HG02938 (cell line): Measurements from ENCODE around the gene PRDX3.
A peak's percentile ranks its signal among the peaks of the same experiment; 100 is the strongest.
"Not testable (repeated sequence)": the region's sequence is repeated elsewhere in the genome, so short reads cannot be mapped to it uniquely, and the experiment has no call there.

ENCODE experiments used
- ATAC-seq: cut with Tn5 transposase; IDR thresholded peaks from one replicate; pipeline ENCODE4 v1.9.1; 2021; ENCODE audit warnings: mild to moderate bottlenecking, moderate library complexity; ENCODE audit not compliant: unreplicated experiment

PRDX3 gene

GRCh38 chr10:119165171-119166117, 13.2 kb downstream of the PRDX3 start, which contains the start of gene SFXN4:
Gene SFXN4 (minus strand): TSS chr10:119165714. CDS start chr10:119165647, 67 bp downstream.
- ATAC-seq: peak; percentile 84

GRCh38 chr10:119162452-119163092, 16.0 kb downstream of the PRDX3 start:
- no peak for ATAC-seq

GRCh38 chr10:119161680-119162451, 16.7 kb downstream of the PRDX3 start:
- ATAC-seq: no peak

GRCh38 chr10:119159332-119159731, 19.3 kb downstream of the PRDX3 start:
- ATAC-seq: no peak

GRCh38 chr10:119153661-119154060, 25.0 kb downstream of the PRDX3 start:
- no peak for ATAC-seq

- ATAC-seq: no peak
These were observed 25.6 kb downstream of the PRDX3 start for GRCh38 chr10:119153041-119153440.

GRCh38 chr10:119151601-119152000, 27.0 kb downstream of the PRDX3 start:
- not testable (repeated sequence) for ATAC-seq

GRCh38 chr10:119149729-119150128, 28.9 kb downstream of the PRDX3 start:
- ATAC-seq: no peak

- no peak for ATAC-seq
These were observed 29.5 kb downstream of the PRDX3 start for GRCh38 chr10:119149157-119149556.

- no peak for ATAC-seq
These were observed 35.0 kb downstream of the PRDX3 start for GRCh38 chr10:119143657-119144056.

GRCh38 chr10:119140603-119141245, 37.9 kb downstream of the PRDX3 start:
- ATAC-seq: no peak

GRCh38 chr10:119139464-119140067, 39.0 kb downstream of the PRDX3 start:
- no peak for ATAC-seq

GRCh38 chr10:119138346-119139306, 40.0 kb downstream of the PRDX3 start:
- ATAC-seq: no peak

GRCh38 chr10:119137878-119138277, 40.7 kb downstream of the PRDX3 start:
- ATAC-seq: not testable (repeated sequence)

- no peak for ATAC-seq
These were observed 42.5 kb downstream of the PRDX3 start for GRCh38 chr10:119136084-119136483.

GRCh38 chr10:119135513-119135881, 43.1 kb downstream of the PRDX3 start:
- ATAC-seq: no peak

GRCh38 chr10:119133949-119134348, 44.7 kb downstream of the PRDX3 start:
- no peak for ATAC-seq

GRCh38 chr10:119132521-119133345, 45.9 kb downstream of the PRDX3 start:
- no peak for ATAC-seq
